ENCODE measurements around the gene LRRTM4. TPM values are rescaled to one million over a fixed set of nuclear protein-coding genes. Genes with fewer than 3 reads are reported as not detected.

LRRTM4 gene
- total RNA-seq, 1 experiment from 2014 or later = not detected

GRCh38 chr2:76849086-76849485 is 673.1 kb downstream of the LRRTM4 start:
- Mint-ChIP-seq H3K27me3 (ENCODE audit: insufficient read depth, unreplicated experiment) (peaks cover 91% of the 10 kb centered on the region), H3K27ac (ENCODE audit: low read depth, unreplicated experiment) (no peak overlapping the region), H3K36me3 (ENCODE audit: insufficient read depth, unreplicated experiment) (no peaks in the 10 kb centered on the region), H3K4me3 (ENCODE audit: unreplicated experiment) (no peak overlapping the region), H3K4me1 (ENCODE audit: insufficient read depth, unreplicated experiment) (no peaks in the 10 kb centered on the region), H3K9me3 (ENCODE audit: unreplicated experiment) (no peaks in the 10 kb centered on the region)
- intact Hi-C loops (cut with micrococcal nuclease) = no loop called here
- POLR2A ChIA-PET = no interaction called here
- DNase-seq (ENCODE audit: unreplicated experiment) = no peak
- CTCF ChIA-PET = no interaction called here
- BruUV-seq (replicated peaks) = no TSS peak
- TF ChIP-seq CTCF (IDR thresholded peaks at IDR 0.05; ENCODE audit: unreplicated experiment) = no peak

- TF ChIP-seq CTCF (IDR thresholded peaks at IDR 0.05; ENCODE audit: unreplicated experiment) = no peak
- intact Hi-C loops (cut with micrococcal nuclease) = no loop called here
- Mint-ChIP-seq H3K9me3 (ENCODE audit: unreplicated experiment) (no peaks in the 10 kb centered on the region), H3K4me1 (ENCODE audit: insufficient read depth, unreplicated experiment) (no peaks in the 10 kb centered on the region), H3K27me3 (ENCODE audit: insufficient read depth, unreplicated experiment) (no peaks in the 10 kb centered on the region), H3K27ac (ENCODE audit: low read depth, unreplicated experiment) (no peak overlapping the region), H3K36me3 (ENCODE audit: insufficient read depth, unreplicated experiment) (no peaks in the 10 kb centered on the region), H3K4me3 (ENCODE audit: unreplicated experiment) (no peak overlapping the region)
- ChIA-PET CTCF (no interaction called here), POLR2A (no interaction called here)
- no TSS peak for BruUV-seq (replicated peaks)
- no peak for DNase-seq (ENCODE audit: unreplicated experiment)
These were observed 682.4 kb downstream of the LRRTM4 start for GRCh38 chr2:76839826-76840225.

- POLR2A ChIA-PET = no interaction called here
- no peak for TF ChIP-seq CTCF (IDR thresholded peaks at IDR 0.05; ENCODE audit: unreplicated experiment)
- no peaks in the 10 kb centered on the region for H3K9me3 Mint-ChIP-seq (ENCODE audit: unreplicated experiment)
- no peak overlapping the region for H3K27ac Mint-ChIP-seq (ENCODE audit: low read depth, unreplicated experiment)
- intact Hi-C loops (cut with micrococcal nuclease) = no loop called here
- H3K4me1 Mint-ChIP-seq (ENCODE audit: insufficient read depth, unreplicated experiment) = no peaks in the 10 kb centered on the region
- H3K4me3 Mint-ChIP-seq (ENCODE audit: unreplicated experiment) = no peak overlapping the region
- no peaks in the 10 kb centered on the region for H3K36me3 Mint-ChIP-seq (ENCODE audit: insufficient read depth, unreplicated experiment)
- H3K27me3 Mint-ChIP-seq (ENCODE audit: insufficient read depth, unreplicated experiment) = peaks cover 66% of the 10 kb centered on the region
- BruUV-seq (replicated peaks) = no TSS peak
- CTCF ChIA-PET = no interaction called here
- DNase-seq (ENCODE audit: unreplicated experiment) = no peak
These were observed 692.6 kb downstream of the LRRTM4 start for GRCh38 chr2:76829374-76830234.

GRCh38 chr2:76826691-76827090 is 695.5 kb downstream of the LRRTM4 start:
- POLR2A ChIA-PET = no interaction called here
- intact Hi-C loops (cut with micrococcal nuclease) = no loop called here

More at GRCh38 chr2:76826691-76827090, 695.5 kb downstream of the LRRTM4 start:
- H3K9me3 Mint-ChIP-seq (ENCODE audit: unreplicated experiment) = no peaks in the 10 kb centered on the region
- no TSS peak for BruUV-seq (replicated peaks)
- CTCF ChIA-PET = interaction anchor here (0.5 kb wide), 1 partner anchor 434 kb away, joined by 5 read pairs; no protein-coding TSS in a partner anchor
- no peaks in the 10 kb centered on the region for H3K4me1 Mint-ChIP-seq (ENCODE audit: insufficient read depth, unreplicated experiment)
- TF ChIP-seq CTCF (IDR thresholded peaks at IDR 0.05; ENCODE audit: unreplicated experiment) = no peak
- H3K27ac Mint-ChIP-seq (ENCODE audit: low read depth, unreplicated experiment) = no peak overlapping the region
- H3K4me3 Mint-ChIP-seq (ENCODE audit: unreplicated experiment) = no peak overlapping the region
- H3K27me3 Mint-ChIP-seq (ENCODE audit: insufficient read depth, unreplicated experiment) = peaks cover 64% of the 10 kb centered on the region
- DNase-seq (ENCODE audit: unreplicated experiment) = no peak
- no peaks in the 10 kb centered on the region for H3K36me3 Mint-ChIP-seq (ENCODE audit: insufficient read depth, unreplicated experiment)
